Astrocyte (in vitro differentiated cells and primary cell): Measurements from ENCODE around the gene RAB6D. TPM values are rescaled to one million over a fixed set of nuclear protein-coding genes. Genes with fewer than 3 reads are reported as not detected.
"Not testable (repeated sequence)": the region's sequence is repeated elsewhere in the genome, so short reads cannot be mapped to it uniquely, and the experiment has no call there.

ENCODE experiments used
- DNase-seq: peaks from one replicate; pipeline ENCODE4 v3.0.0-alpha.2; 2010; ENCODE audit warnings: low read depth
- FAIRE-seq: peaks from 2 replicates; lab custom pipeline; 2011; peaks lifted over from hg19 to GRCh38; lab: Jason Lieb, UNC
- H2AFZ ChIP-seq: 2 replicates; pipeline ENCODE4 v1.6.0; 2012; ENCODE audit warnings: low read depth, low read length, inconsistent platforms
- H3K27ac ChIP-seq: 2 replicates; pipeline ENCODE4 v1.5.1; 2011; ENCODE audit warnings: low read depth, low read length, inconsistent platforms
- H3K27me3 ChIP-seq: 2 replicates; pipeline ENCODE4 v1.6.0; 2011; ENCODE audit warnings: low read length, inconsistent platforms; ENCODE audit not compliant: insufficient read depth
- H3K36me3 ChIP-seq: 2 replicates; pipeline ENCODE4 v1.5.1; 2011; ENCODE audit warnings: low read length, inconsistent platforms; ENCODE audit not compliant: insufficient read depth
- H3K4me1 ChIP-seq: 2 replicates; pipeline ENCODE4 v1.5.1; 2011; ENCODE audit warnings: low read length, inconsistent platforms; ENCODE audit not compliant: insufficient read depth
- H3K4me2 ChIP-seq: 2 replicates; pipeline ENCODE4 v1.6.0; 2012; ENCODE audit warnings: low read length, inconsistent platforms
- H3K4me3 ChIP-seq: 2 replicates; pipeline ENCODE4 v1.5.1; 2011; ENCODE audit warnings: low read depth, mild to moderate bottlenecking, low read length, inconsistent platforms; ENCODE audit not compliant: insufficient read depth
- H3K79me2 ChIP-seq: 2 replicates; pipeline ENCODE4 v1.6.0; 2012; ENCODE audit warnings: mild to moderate bottlenecking, low read length, inconsistent platforms; ENCODE audit not compliant: insufficient read depth
- H3K9ac ChIP-seq: 2 replicates; pipeline ENCODE4 v1.6.0; 2012; ENCODE audit warnings: mild to moderate bottlenecking, low read length, inconsistent platforms
- H3K9me3 ChIP-seq: 2 replicates; pipeline ENCODE4 v1.5.1; 2012; ENCODE audit warnings: low read depth, mild to moderate bottlenecking, low read length, inconsistent platforms; ENCODE audit not compliant: insufficient read depth
- H4K20me1 ChIP-seq: 2 replicates; pipeline ENCODE4 v1.6.0; 2012; ENCODE audit warnings: low read length, inconsistent platforms; ENCODE audit not compliant: insufficient read depth
- H3K27ac Mint-ChIP-seq: one replicate; pipeline ENCODE4 v1.8.0; 2021; ENCODE audit warnings: mild to moderate bottlenecking, mixed read lengths; ENCODE audit not compliant: unreplicated experiment
- H3K27me3 Mint-ChIP-seq: one replicate; pipeline ENCODE4 v1.8.0; 2021; ENCODE audit warnings: low read depth, mixed read lengths; ENCODE audit not compliant: unreplicated experiment
- H3K36me3 Mint-ChIP-seq: one replicate; pipeline ENCODE4 v1.8.0; 2021; ENCODE audit warnings: low read depth, mixed read lengths; ENCODE audit not compliant: unreplicated experiment
- H3K4me1 Mint-ChIP-seq: one replicate; pipeline ENCODE4 v1.8.0; 2021; ENCODE audit warnings: low read depth, mixed read lengths; ENCODE audit not compliant: unreplicated experiment
- H3K4me3 Mint-ChIP-seq: one replicate; pipeline ENCODE4 v1.8.0; 2021; ENCODE audit warnings: mild to moderate bottlenecking, moderate library complexity, mixed read lengths; ENCODE audit not compliant: unreplicated experiment
- H3K9me3 Mint-ChIP-seq: one replicate; pipeline ENCODE4 v1.8.0; 2021; ENCODE audit warnings: mild to moderate bottlenecking, mixed read lengths; ENCODE audit not compliant: unreplicated experiment
- EZH2 ChIP-seq: IDR thresholded peaks from 2 replicates; pipeline ENCODE4 v1.6.1; 2012; ENCODE audit warnings: mild to moderate bottlenecking, low read length, inconsistent platforms; ENCODE audit not compliant: insufficient read depth
- total RNA-seq: library from RNA; stranded (reverse); gene quantifications from 2 replicates; pipeline ENCODE4 v1.2.1, GENCODE V29; 2021
- TF ChIP-seq, protein P1 (sequence below): IDR thresholded peaks from 2 replicates; pipeline ENCODE4 v1.5.1; 2011; ENCODE audit warnings: low read depth, mild to moderate bottlenecking, inconsistent platforms, low read length, moderate library complexity; ENCODE audit not compliant: insufficient read depth

The RAB6D gene
- total RNA-seq, 1 donor from 2014 or later = 0.43 TPM

DNA sequence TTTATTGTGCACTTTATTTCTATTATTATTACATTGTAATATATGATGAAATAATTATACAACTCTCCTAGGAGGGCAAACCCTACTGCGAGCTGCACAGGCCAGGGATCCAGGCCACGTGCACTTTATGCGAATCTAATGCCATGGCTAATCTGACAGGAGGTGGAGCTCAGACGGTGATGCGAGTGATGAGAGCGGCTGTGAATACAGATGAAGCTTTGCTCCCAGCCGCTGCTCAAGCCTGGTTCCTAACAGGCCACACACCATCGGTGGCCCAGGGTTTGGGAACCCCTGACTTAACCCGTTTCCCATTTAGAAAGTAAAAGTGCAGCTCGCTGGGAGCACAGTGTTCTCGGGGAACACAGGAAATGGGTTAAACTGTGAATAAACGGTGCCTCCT, 40.8 kb upstream of the RAB6D start:
- no peak overlapping the region for H3K9ac ChIP-seq
- no peaks in the 10 kb centered on the region for H3K79me2 ChIP-seq
- no peaks in the 10 kb centered on the region for H4K20me1 ChIP-seq
- peaks cover 15% of the 10 kb centered on the region for H3K27me3 ChIP-seq
- H3K4me3 ChIP-seq = no peak overlapping the region
- no peak overlapping the region for H3K27ac ChIP-seq
- no peaks in the 10 kb centered on the region for H3K9me3 Mint-ChIP-seq
- peaks cover 33% of the 10 kb centered on the region for H3K27me3 Mint-ChIP-seq
- FAIRE-seq (no peak), DNase-seq (no peak)
- no peaks in the 10 kb centered on the region for H3K36me3 ChIP-seq
- H3K4me1 ChIP-seq = no peaks in the 10 kb centered on the region
- H2AFZ ChIP-seq = no peak overlapping the region
- H3K27ac Mint-ChIP-seq = no peak overlapping the region
- H3K4me3 Mint-ChIP-seq = no peak overlapping the region
- no peak overlapping the region for H3K4me2 ChIP-seq
- no peak for TF ChIP-seq EZH2
- TF ChIP-seq, protein P1, sequence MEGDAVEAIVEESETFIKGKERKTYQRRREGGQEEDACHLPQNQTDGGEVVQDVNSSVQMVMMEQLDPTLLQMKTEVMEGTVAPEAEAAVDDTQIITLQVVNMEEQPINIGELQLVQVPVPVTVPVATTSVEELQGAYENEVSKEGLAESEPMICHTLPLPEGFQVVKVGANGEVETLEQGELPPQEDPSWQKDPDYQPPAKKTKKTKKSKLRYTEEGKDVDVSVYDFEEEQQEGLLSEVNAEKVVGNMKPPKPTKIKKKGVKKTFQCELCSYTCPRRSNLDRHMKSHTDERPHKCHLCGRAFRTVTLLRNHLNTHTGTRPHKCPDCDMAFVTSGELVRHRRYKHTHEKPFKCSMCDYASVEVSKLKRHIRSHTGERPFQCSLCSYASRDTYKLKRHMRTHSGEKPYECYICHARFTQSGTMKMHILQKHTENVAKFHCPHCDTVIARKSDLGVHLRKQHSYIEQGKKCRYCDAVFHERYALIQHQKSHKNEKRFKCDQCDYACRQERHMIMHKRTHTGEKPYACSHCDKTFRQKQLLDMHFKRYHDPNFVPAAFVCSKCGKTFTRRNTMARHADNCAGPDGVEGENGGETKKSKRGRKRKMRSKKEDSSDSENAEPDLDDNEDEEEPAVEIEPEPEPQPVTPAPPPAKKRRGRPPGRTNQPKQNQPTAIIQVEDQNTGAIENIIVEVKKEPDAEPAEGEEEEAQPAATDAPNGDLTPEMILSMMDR = no peak
- H3K9me3 ChIP-seq = no peaks in the 10 kb centered on the region
- peaks cover 8% of the 10 kb centered on the region for H3K4me1 Mint-ChIP-seq
- H3K36me3 Mint-ChIP-seq = no peaks in the 10 kb centered on the region

DNA sequence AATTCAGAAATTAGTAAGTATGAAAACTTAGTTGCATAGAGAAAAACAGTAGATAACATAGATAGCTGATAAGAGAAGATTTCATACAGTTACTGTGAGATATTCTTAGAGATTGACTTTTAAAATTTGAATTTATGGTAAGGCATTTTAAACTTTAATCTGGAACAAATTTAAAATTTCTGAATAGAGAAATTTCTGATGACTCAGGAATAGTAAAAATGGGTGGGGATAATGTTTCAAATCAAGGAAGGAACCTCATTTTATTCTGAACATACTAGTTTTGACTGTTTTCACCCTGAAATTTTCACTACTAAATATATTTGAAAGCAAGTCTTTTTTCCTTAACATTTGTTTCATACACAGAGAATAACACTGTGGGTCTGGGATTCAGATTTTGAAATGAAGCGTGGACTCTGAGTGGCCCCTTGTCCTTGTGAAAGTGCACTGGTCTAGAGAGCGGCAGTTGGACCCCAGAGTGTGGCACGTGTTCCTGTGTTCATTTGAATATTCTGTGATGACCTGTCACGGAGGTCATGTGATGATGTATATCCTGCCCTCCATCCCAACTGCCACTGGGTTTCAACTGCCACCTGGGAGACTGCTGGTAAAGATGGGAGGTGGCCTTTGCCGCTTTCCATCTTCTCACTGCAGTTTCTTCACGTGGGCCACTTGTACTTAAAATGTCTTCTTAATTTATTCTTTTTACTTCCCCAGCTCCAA, 38.5 kb upstream of the RAB6D start:
- Histone ChIP-seq H3K27me3 (peaks cover under 1% of the 10 kb centered on the region), H3K4me3 (no peak overlapping the region), H3K9me3 (no peaks in the 10 kb centered on the region), H2AFZ (no peak overlapping the region), H3K9ac (no peak overlapping the region), H4K20me1 (no peaks in the 10 kb centered on the region), H3K36me3 (no peaks in the 10 kb centered on the region), H3K4me2 (no peak overlapping the region), H3K4me1 (no peaks in the 10 kb centered on the region), H3K79me2 (no peaks in the 10 kb centered on the region), H3K27ac (no peak overlapping the region)
- Mint-ChIP-seq H3K27ac (peak overlapping the region; percentile 30), H3K36me3 (no peaks in the 10 kb centered on the region), H3K9me3 (no peaks in the 10 kb centered on the region), H3K4me1 (no peaks in the 10 kb centered on the region), H3K4me3 (no peak overlapping the region), H3K27me3 (peaks cover 36% of the 10 kb centered on the region)
- TF ChIP-seq, protein P1 = no peak
- no peak for TF ChIP-seq EZH2
- FAIRE-seq (no peak), DNase-seq (no peak)

DNA sequence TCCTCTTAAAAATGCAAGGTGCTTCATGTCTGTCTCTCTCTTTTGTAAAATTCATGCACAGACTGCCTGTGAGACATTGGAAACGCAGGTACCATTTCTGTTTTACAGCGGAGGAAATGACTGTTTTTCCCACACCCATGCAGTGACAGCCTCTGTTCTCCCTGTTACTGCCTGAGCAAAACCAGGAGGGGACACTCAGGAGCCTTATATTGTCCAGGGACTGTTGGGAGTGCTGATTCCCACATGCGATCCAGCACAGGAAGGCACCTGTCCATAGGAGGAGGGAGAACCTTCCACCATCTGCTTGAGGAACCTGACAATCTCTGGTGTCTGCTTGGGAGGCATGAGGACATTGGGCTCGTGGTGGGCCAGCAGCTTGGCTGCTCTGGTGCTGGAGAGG, 36.9 kb upstream of the RAB6D start:
- no peak for DNase-seq
- Histone ChIP-seq H3K36me3 (no peaks in the 10 kb centered on the region), H3K9ac (no peak overlapping the region), H3K79me2 (no peaks in the 10 kb centered on the region), H3K27ac (no peak overlapping the region), H3K4me2 (no peak overlapping the region), H2AFZ (no peak overlapping the region), H3K27me3 (no peaks in the 10 kb centered on the region), H4K20me1 (no peaks in the 10 kb centered on the region), H3K4me3 (no peak overlapping the region), H3K9me3 (no peaks in the 10 kb centered on the region), H3K4me1 (no peaks in the 10 kb centered on the region)
- Mint-ChIP-seq H3K27me3 (peaks cover 37% of the 10 kb centered on the region), H3K27ac (no peak overlapping the region), H3K4me3 (no peak overlapping the region), H3K9me3 (no peaks in the 10 kb centered on the region), H3K36me3 (no peaks in the 10 kb centered on the region), H3K4me1 (no peaks in the 10 kb centered on the region)
- FAIRE-seq = no peak
- TF ChIP-seq, protein P1 = no peak
- TF ChIP-seq EZH2 = no peak

DNA sequence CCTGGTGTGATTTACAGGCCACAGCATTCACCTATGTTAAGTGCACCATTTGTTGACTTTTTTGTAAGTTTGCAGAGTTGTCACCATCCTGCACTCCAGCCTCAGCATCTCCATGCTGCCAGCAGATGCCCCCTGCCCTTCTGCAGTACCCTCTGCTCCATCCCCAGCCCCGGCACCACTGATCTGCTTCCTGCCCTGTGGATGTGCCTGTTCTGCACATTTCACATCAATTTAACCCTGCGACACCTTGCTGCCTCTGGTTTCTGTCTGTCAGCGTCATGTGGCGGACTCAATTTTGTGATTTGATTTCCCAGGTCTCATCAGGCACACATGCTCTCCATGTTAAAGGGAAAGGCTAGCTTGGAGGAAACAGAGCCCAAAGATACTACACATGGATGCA, 36.5 kb upstream of the RAB6D start:
- not testable (repeated sequence) for H3K4me1 Mint-ChIP-seq, H4K20me1 ChIP-seq, H3K4me1 ChIP-seq, H3K9me3 Mint-ChIP-seq, H3K79me2 ChIP-seq, H3K4me3 Mint-ChIP-seq, DNase-seq, H3K9ac ChIP-seq, H3K27ac ChIP-seq, H3K36me3 Mint-ChIP-seq, H3K27me3 ChIP-seq, H3K4me3 ChIP-seq, H3K9me3 ChIP-seq, H2AFZ ChIP-seq, H3K27ac Mint-ChIP-seq, H3K4me2 ChIP-seq, FAIRE-seq, H3K36me3 ChIP-seq
- peaks cover 40% of the 10 kb centered on the region for H3K27me3 Mint-ChIP-seq
